ENCODE data around the gene PKP1. TPM values are rescaled to one million over a fixed set of nuclear protein-coding genes. Genes with fewer than 3 reads are reported as not detected.
A peak's percentile ranks its signal among the peaks of the same experiment; 100 is the strongest.

The PKP1 gene
- total RNA-seq, 1 experiment from 2014 or later: 0.15 TPM

DNA sequence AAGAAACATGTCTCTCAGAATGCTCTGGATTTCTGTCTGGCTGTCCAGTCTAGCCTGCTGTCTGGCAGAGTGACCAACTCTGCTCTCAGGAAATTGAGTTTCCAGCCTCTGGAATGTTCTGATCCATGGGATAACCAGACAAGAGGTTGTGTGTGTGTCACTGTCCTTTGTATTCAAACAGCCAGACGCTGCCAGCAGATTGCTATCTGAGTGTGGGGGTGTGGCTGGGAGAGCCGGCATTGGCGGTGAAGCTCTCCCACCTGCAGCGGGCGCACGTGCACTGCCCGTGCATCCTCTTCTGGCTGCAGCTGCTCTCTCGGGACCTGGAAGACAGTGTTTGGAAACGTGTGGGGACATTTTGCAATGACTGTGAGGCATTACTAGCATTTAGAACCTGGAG lies 26.1 kb downstream of the PKP1 start:
- DNase-seq (ENCODE audit: low read depth): peak; percentile 91

- DNase-seq (ENCODE audit: low read depth): no peak
These were observed 27.1 kb downstream of the PKP1 start for GRCh38 chr1:201310251-201310985.

DNA sequence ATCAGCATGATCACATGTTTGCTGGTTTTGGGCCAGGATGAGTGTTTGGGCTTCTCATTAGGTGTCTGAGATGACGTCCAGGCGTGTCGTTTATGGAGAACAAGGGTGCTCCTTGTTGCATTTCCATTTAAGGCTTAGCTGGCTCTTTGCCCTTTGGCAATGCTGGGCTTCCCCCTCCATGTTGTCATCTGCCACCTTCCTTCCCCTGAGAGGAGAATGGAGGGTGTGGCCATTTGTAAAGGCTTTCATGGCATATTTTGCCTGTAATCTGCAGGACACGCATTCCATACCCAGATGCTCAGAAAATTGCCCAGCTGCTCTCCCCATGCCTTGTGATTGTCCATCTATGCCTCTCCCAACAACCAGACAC lies 27.7 kb downstream of the PKP1 start:
- peak; percentile 34 for DNase-seq (ENCODE audit: low read depth)

DNA sequence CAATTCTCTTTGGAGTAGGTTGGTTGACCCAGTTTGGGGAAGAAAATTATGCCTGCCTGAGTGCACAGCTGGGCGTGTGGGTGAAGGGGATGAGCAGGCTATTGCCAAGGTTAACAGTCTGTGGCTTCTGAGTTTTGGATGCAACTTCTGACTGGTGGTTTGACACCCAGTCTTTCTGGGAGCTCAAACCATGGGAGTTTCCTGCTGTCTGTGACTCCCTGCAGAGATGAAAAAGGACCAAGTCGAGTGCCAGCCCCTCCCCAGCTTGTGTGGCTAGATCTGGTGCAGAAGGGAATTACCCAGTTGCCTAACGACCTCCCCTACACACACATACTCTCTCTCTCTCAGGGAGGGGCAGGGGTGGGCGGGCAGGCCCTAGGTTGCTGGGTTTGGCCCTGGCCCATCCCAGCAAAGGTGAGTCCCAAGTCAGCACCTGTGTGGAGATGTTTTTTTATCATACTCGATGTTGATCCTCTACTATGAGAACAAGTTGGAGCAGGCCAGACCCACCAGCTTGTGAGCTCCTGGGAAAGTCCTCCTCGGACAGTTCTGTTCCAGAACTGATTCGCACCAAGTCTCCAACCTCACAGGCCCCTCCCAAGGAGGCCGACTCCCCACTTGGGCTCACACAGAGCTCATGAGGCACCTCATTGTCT lies 28.2 kb downstream of the PKP1 start:
- DNase-seq (ENCODE audit: low read depth): no peak

DNA sequence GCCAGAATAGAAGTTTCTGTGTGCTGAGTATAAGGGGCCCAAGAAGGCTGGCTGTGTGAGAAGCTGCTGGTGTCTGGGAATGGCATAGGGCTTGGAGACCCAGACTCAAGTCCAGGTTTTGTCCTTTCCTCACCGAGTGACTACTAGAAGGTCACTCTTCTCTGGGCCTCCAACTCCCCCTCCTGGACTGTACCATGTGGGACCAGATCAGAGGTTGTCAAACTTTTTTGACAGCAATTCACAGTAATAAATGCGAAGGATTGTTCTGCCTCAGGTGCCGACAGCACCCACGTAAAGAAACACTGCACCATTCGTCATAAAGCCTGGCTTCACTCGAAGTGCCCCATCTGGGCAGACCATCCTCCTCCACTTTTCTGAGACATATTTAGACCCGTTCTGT lies 29.0 kb downstream of the PKP1 start:
- DNase-seq (ENCODE audit: low read depth): no peak

- no peak for DNase-seq (ENCODE audit: low read depth)
These were observed 29.8 kb downstream of the PKP1 start for GRCh38 chr1:201313086-201313485.

- no peak for DNase-seq (ENCODE audit: low read depth)
These were observed 33.2 kb downstream of the PKP1 start for GRCh38 chr1:201316556-201316955.

- DNase-seq (ENCODE audit: low read depth): no peak
These were observed 34.2 kb downstream of the PKP1 start for GRCh38 chr1:201317551-201317950.

DNA sequence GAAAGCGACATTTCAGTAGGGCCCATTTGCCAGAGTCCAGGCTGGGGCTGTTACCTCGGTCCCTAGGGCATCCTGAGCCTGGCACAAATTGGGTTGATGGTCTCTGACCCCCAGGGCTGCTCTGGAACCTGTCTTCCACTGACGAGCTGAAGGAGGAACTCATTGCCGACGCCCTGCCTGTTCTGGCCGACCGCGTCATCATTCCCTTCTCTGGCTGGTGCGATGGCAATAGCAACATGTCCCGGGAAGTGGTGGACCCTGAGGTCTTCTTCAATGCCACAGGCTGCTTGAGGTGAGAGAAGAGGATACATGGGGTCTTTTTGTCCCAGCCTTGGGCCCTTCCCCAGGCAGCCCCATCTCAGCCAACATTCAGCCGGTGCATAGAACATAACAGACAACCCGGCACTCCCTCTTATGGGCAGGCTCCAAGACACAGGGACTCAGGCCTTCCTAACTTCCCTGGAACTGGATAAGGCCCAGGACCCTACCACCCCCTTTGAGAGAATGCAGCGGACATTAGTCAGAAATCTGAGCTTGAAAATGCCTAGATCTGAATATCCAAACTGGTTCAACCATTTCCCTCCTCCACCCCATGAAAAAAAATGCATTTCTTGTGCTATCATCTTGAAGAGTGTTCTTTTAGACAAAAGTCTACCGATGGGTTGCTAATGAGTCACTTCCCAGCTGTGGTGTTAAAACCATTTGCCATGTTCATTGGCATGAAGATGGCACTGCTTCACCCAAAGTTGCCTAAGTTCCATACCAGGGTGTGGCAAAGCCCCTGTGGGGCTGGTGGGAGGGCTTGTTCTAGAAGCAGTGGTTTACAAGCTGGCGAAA lies 35.4 kb downstream of the PKP1 start:
- no peak for DNase-seq (ENCODE audit: low read depth)

GRCh38 chr1:201319631-201320030 lies 36.3 kb downstream of the PKP1 start:
- DNase-seq (ENCODE audit: low read depth): no peak

GRCh38 chr1:201320168-201320788 lies 37.0 kb downstream of the PKP1 start:
- DNase-seq (ENCODE audit: low read depth): no peak

GRCh38 chr1:201321826-201322390 lies 38.6 kb downstream of the PKP1 start:
- DNase-seq (ENCODE audit: low read depth): no peak

GRCh38 chr1:201322653-201323510 lies 39.6 kb downstream of the PKP1 start:
- DNase-seq (ENCODE audit: low read depth): no peak

GRCh38 chr1:201324306-201324705 lies 41.0 kb downstream of the PKP1 start:
- no peak for DNase-seq (ENCODE audit: low read depth)

DNA sequence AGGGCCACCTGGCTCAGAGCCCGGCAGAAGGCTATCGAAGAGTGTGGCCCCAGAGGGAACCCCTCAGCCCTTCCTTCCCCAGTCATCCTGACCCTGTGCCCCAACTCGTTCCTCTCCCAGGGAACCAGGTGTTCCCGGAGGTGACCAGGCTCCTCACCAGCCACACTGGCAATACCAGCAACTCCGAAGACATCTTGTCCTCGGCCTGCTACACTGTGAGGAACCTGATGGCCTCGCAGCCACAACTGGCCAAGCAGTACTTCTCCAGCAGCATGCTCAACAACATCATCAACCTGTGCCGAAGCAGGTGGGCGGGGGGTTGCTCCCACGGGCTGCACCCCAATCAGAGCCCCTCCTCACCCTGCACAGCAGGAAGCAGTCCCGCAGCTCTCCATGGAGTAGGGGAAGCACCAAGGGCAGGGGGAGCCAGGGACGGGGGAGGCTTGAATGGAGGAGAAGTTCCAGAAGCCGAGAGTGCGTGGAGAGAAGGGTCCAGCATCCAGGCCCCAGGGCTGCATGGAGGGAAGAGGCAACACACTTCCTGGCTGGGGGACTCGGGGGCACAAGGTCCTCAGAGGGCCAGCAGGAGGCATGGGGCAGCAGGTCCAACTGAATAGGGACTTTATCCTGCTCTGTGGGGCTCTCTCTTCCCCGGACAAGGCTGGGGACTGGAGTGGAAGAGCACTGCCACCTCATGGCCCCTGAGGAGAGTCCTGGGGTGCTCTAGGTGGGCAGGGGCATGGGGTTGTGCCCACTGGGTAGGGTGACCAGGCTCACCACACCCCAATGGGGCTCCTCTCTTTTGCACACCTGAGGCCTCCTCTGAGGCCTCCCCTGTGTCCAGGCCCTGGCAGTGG lies 41.7 kb downstream of the PKP1 start:
- no peak for DNase-seq (ENCODE audit: low read depth)

DNA sequence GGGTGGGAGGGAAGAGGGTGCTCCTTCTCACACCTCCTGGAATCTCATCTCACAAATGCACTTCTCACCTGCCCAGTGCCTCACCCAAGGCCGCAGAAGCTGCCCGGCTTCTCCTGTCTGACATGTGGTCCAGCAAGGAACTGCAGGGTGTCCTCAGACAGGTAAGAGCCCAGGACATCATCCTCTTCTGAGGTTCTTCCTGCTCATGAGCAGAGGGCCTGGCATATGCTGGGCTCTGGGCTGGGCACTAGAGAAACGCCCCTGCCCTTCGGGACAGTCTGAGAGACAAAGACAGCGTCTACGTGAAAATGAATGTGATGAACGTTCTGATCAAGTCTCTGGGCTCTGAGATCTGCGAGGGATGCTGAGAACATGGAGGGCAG lies 42.4 kb downstream of the PKP1 start:
- no peak for DNase-seq (ENCODE audit: low read depth)

DNA sequence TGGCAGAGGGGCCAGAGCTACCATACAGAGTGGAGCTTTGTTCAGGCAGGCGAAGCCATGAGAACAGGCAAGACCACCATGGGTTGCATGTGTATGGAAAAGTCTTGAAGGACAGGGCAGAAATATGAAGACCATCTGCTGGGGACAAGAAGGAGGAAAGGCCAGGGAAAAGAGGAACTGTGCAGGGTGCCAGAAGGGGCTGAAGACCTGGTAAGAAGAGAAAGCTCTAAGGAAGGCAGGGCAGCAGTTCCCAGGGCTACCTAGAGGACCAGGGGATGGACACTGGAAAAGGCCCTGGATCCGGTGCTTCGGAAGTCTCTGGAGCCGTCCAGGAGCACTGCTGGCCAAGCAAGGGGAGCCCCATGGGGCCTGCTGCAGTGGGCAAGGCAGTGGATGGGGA lies 43.4 kb downstream of the PKP1 start:
- DNase-seq (ENCODE audit: low read depth): no peak

- DNase-seq (ENCODE audit: low read depth): no peak
These were observed 44.5 kb downstream of the PKP1 start for GRCh38 chr1:201327687-201328240.

- no peak for DNase-seq (ENCODE audit: low read depth)
These were observed 45.3 kb downstream of the PKP1 start for GRCh38 chr1:201328576-201328975.

DNA sequence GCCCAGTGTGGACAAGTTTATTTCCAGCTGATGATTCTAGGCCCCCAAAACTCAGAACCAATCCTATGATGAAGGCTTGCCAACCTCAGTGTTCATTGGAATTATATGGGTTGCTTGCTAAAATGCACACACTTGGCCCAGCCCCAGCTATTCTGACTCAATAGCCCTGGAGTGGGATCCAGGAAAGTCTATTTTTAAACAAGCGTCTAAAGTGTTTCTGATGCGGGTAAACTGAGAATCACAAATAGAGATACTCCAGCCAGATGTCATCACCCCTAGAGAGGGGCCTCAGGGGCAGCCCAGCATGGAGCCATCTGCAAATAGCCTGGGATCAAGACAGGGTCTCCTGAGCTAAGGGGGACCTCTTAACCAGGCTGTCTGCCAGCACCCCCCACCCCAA lies 46.0 kb downstream of the PKP1 start:
- no peak for DNase-seq (ENCODE audit: low read depth)
